Measurements from ENCODE around the gene MRPL16. TPM values are rescaled to one million over a fixed set of nuclear protein-coding genes. Genes with fewer than 3 reads are reported as not detected.

MRPL16 gene
- polyA plus RNA-seq (33.2 and 35.1 TPM in 2 replicates), polyA minus RNA-seq (21.4 and 22.2 TPM in 2 replicates)

- H3K36me3 ChIP-seq (ENCODE audit: insufficient read depth, low read length), result no peaks in the 10 kb centered on the region
- no peak for TF ChIP-seq REST (IDR thresholded peaks at IDR 0.05; ENCODE audit: borderline replicate concordance)
- peak; percentile 94 for TF ChIP-seq TAF1 (IDR thresholded peaks at IDR 0.05; ENCODE audit: low read depth)
- peak; percentile 77 for TF ChIP-seq POLR2AphosphoS5 (IDR thresholded peaks at IDR 0.05)
- TF ChIP-seq CTCF (IDR thresholded peaks at IDR 0.05; ENCODE audit: poor library complexity, severe bottlenecking), result peak; percentile 71
- TF ChIP-seq MXI1 (conservative IDR thresholded peaks at IDR 0.05; ENCODE audit: poor library complexity, severe bottlenecking), result peak; percentile 86
- TF ChIP-seq SMC3 (conservative IDR thresholded peaks at IDR 0.05; ENCODE audit: poor library complexity), result peak; percentile 44
- TF ChIP-seq RAD21 (conservative IDR thresholded peaks at IDR 0.05), result peak; percentile 49
- TF ChIP-seq EP300 (conservative IDR thresholded peaks at IDR 0.05; ENCODE audit: poor library complexity, severe bottlenecking), result peak; percentile 31
- TF ChIP-seq EZH2 (IDR thresholded peaks at IDR 0.05; ENCODE audit: borderline replicate concordance, insufficient read depth, low read length, poor library complexity, severe bottlenecking), result no peak
- H3K27me3 ChIP-seq (ENCODE audit: insufficient read depth, low read depth, low read length), result no peaks in the 10 kb centered on the region
- H3K4me3 ChIP-seq (ENCODE audit: low read length), result peak within 1 kb of the TSS; percentile 87
- H3K9ac ChIP-seq (ENCODE audit: low read length), result peak within 1 kb of the TSS; percentile 79
- H2AFZ ChIP-seq (ENCODE audit: low read depth, low read length), result peak within 1 kb of the TSS; percentile 99
- H3K27ac ChIP-seq (ENCODE audit: low read length), result peak within 1 kb of the TSS; percentile 60
- H3F3A ChIP-seq (ENCODE audit: insufficient read depth, low read length, poor library complexity, severe bottlenecking), result no peaks in the 10 kb centered on the region
- H3K79me2 ChIP-seq (replicated peaks; ENCODE audit: insufficient read depth, low read length), result no peaks in the 10 kb centered on the region
- H4K20me1 ChIP-seq (ENCODE audit: insufficient read depth), result no peaks in the 10 kb centered on the region
- no peaks in the 10 kb centered on the region for H3K9me2 ChIP-seq (ENCODE audit: insufficient read depth, low read length)
- H3K9me3 ChIP-seq (ENCODE audit: low read length), result no peaks in the 10 kb centered on the region
- H3K4me2 ChIP-seq (ENCODE audit: low read length), result peak within 1 kb of the TSS; percentile 63
These were observed at the start of gene MRPL16 for GRCh38 chr11:59810189-59810910. TSS of gene MRPL16 (minus strand) at chr11:59810778. CDS start at chr11:59810658, 120 bp downstream.

GRCh38 chr11:59859673-59860072 is 49.1 kb upstream of the MRPL16 start:
- no peaks in the 10 kb centered on the region for H4K20me1 ChIP-seq (ENCODE audit: insufficient read depth)
- no peaks in the 10 kb centered on the region for H3K9me2 ChIP-seq (ENCODE audit: insufficient read depth, low read length)
- no peak overlapping the region for H3K9ac ChIP-seq (ENCODE audit: low read length)
- no peak overlapping the region for H3K27ac ChIP-seq (ENCODE audit: low read length)
- no peaks in the 10 kb centered on the region for H3K27me3 ChIP-seq (ENCODE audit: insufficient read depth, low read depth, low read length)
- no peaks in the 10 kb centered on the region for H3F3A ChIP-seq (ENCODE audit: insufficient read depth, low read length, poor library complexity, severe bottlenecking)
- H3K36me3 ChIP-seq (ENCODE audit: insufficient read depth, low read length), result no peaks in the 10 kb centered on the region
- TF ChIP-seq EZH2 (IDR thresholded peaks at IDR 0.05; ENCODE audit: borderline replicate concordance, insufficient read depth, low read length, poor library complexity, severe bottlenecking) (no peak), MXI1 (conservative IDR thresholded peaks at IDR 0.05; ENCODE audit: poor library complexity, severe bottlenecking) (no peak), POLR2AphosphoS5 (IDR thresholded peaks at IDR 0.05) (no peak), REST (IDR thresholded peaks at IDR 0.05; ENCODE audit: borderline replicate concordance) (no peak)
- no peaks in the 10 kb centered on the region for H3K79me2 ChIP-seq (replicated peaks; ENCODE audit: insufficient read depth, low read length)
- H3K4me2 ChIP-seq (ENCODE audit: low read length), result no peak overlapping the region
- H3K4me3 ChIP-seq (ENCODE audit: low read length), result no peak overlapping the region
- H2AFZ ChIP-seq (ENCODE audit: low read depth, low read length), result no peak overlapping the region
- no peaks in the 10 kb centered on the region for H3K9me3 ChIP-seq (ENCODE audit: low read length)
